Activated T-cell treated with anti-CD3 and anti-CD28 coated beads, Interleukin-2, amount 50 U/mL, for 4 hours (primary cell): Measurements from ENCODE around the gene THG1L. TPM values are rescaled to one million over a fixed set of nuclear protein-coding genes. Genes with fewer than 3 reads are reported as not detected.
"Not testable (repeated sequence)": the region's sequence is repeated elsewhere in the genome, so short reads cannot be mapped to it uniquely, and the experiment has no call there.

ENCODE experiments used
- ATAC-seq, 2 donors: fragments of 200-7000 bp; cut with Tn5 transposase; one replicate each; pipeline ENCODE4 v1.10.0; 2021
- DNase-seq: peaks from one replicate; pipeline ENCODE4 v3.0.0-alpha.2; 2020
- H3K27me3 Mint-ChIP-seq: one replicate; pipeline ENCODE4 v1.8.0; 2021; ENCODE audit warnings: low read depth, mixed read lengths
- H3K36me3 Mint-ChIP-seq: one replicate; pipeline ENCODE4 v1.8.0; 2022; ENCODE audit warnings: mixed read lengths; ENCODE audit not compliant: insufficient read depth
- H3K4me1 Mint-ChIP-seq: one replicate; pipeline ENCODE4 v1.8.0; 2021; ENCODE audit warnings: low read depth, mixed read lengths
- H3K4me3 Mint-ChIP-seq: one replicate; pipeline ENCODE4 v1.8.0; 2021; ENCODE audit warnings: mild to moderate bottlenecking, moderate library complexity, mixed read lengths
- H3K9me3 Mint-ChIP-seq: one replicate; pipeline ENCODE4 v1.8.0; 2021; ENCODE audit warnings: mixed read lengths
- total RNA-seq, 3 donors: library from RNA; stranded (reverse); gene quantifications; one replicate each; pipeline ENCODE4 v1.2.1, GENCODE V29; 2021

The THG1L gene
- 10 to 100 TPM; 28.3 to 34.3 (median 31.5) TPM for total RNA-seq

- no peaks in the 10 kb centered on the region for H3K27me3 Mint-ChIP-seq
- DNase-seq (peak; percentile 98), ATAC-seq (peak; percentile 96 to 98)
- peaks cover 35% of the 10 kb centered on the region for H3K4me1 Mint-ChIP-seq
- no peaks in the 10 kb centered on the region for H3K9me3 Mint-ChIP-seq
- H3K4me3 Mint-ChIP-seq = peak within 1 kb of the TSS; percentile 95
- peaks cover 14% of the 10 kb centered on the region for H3K36me3 Mint-ChIP-seq
Measured at GRCh38 chr5:157731272-157732129, at the start of gene THG1L. Gene THG1L, plus strand, starts transcription at chr5:157731420. Its CDS starts 21 bp downstream, at chr5:157731441.

GRCh38 chr5:157682257-157682656 is 49.0 kb upstream of the THG1L start:
- no peak for ATAC-seq
- H3K9me3 Mint-ChIP-seq = no peaks in the 10 kb centered on the region
- H3K27me3 Mint-ChIP-seq = no peaks in the 10 kb centered on the region
- no peaks in the 10 kb centered on the region for H3K36me3 Mint-ChIP-seq
- no peaks in the 10 kb centered on the region for H3K4me1 Mint-ChIP-seq
- DNase-seq = no peak
- no peak overlapping the region for H3K4me3 Mint-ChIP-seq

DNA sequence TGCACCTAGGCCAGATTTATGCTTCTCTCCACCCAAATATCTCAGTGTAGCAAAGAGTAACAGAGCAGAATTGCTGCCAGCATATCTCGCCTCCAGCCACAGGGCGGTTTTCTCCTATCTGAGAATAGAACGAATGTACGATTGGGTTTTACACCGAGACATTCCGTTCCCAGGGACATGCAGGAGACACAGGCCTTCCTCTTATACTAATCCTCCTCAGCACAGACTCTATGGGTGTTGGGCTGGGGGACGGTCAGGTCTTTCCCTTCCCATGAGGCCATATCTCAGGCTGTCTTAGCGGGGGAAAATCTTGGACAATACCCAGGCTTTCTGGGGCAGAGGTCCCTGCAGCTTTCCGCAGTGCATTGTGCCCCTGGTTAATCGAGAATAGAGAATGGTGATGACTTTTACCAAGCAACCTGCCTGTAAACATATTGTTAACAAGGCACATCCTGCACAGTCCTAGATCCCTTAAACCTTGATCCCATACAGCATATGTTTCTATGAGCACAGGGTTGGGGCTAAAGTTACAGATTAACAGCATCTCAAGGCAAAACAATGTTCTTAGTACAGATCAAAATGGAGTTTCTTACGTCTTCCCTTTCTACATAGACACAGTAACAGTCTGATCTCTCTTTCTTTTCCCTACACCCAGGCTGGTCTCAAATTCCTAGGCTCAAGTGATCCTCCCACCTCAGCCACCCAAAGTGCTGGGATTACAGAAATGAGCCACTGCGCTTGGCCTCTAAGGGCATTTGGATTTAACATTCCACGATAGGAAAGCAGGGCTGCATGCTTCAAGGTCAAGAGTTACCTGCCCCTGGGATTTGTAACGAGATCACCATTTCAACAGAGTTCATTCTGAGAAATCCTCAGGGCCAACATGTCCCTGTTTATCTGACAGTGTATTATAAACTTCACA is 44.7 kb upstream of the THG1L start:
- H3K9me3 Mint-ChIP-seq, H3K4me3 Mint-ChIP-seq, DNase-seq, ATAC-seq, H3K4me1 Mint-ChIP-seq, H3K27me3 Mint-ChIP-seq, H3K36me3 Mint-ChIP-seq: not testable (repeated sequence)

DNA sequence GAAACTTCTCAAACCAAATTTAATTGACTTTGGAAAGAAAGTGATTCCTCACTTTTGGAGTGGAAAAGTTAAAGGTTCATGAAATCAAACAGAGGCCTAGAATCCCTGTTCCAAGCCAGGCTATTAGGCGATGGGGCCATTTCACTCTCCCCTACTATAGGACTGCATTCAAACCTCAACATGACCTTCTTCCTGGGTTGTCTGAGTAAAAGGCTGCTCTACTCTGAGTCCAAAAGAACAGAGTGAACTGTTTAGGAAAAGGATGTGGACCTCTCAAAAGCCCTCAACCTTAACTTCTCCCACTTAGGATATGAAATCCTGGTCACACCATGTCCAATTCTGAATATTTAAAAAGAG is 44.0 kb upstream of the THG1L start:
- no peak overlapping the region for H3K4me3 Mint-ChIP-seq
- no peaks in the 10 kb centered on the region for H3K27me3 Mint-ChIP-seq
- H3K4me1 Mint-ChIP-seq = no peaks in the 10 kb centered on the region
- H3K36me3 Mint-ChIP-seq = no peaks in the 10 kb centered on the region
- ATAC-seq = no peak
- no peak for DNase-seq
- H3K9me3 Mint-ChIP-seq = no peaks in the 10 kb centered on the region

- DNase-seq = peak; percentile 29
- Mint-ChIP-seq H3K9me3 (no peaks in the 10 kb centered on the region), H3K4me1 (no peaks in the 10 kb centered on the region), H3K27me3 (peaks cover under 1% of the 10 kb centered on the region), H3K36me3 (no peaks in the 10 kb centered on the region), H3K4me3 (no peak overlapping the region)
- peak in 1 of 2 donors; percentile 32 for ATAC-seq
Measured at GRCh38 chr5:157689942-157690689, 41.1 kb upstream of the THG1L start.

GRCh38 chr5:157690690-157691433 is 40.4 kb upstream of the THG1L start:
- Mint-ChIP-seq H3K4me1 (no peaks in the 10 kb centered on the region), H3K4me3 (no peak overlapping the region), H3K9me3 (no peaks in the 10 kb centered on the region), H3K27me3 (peaks cover 3% of the 10 kb centered on the region), H3K36me3 (no peaks in the 10 kb centered on the region)
- ATAC-seq (no peak), DNase-seq (no peak)

GRCh38 chr5:157693816-157694215 is 37.4 kb upstream of the THG1L start:
- not testable (repeated sequence) for H3K4me1 Mint-ChIP-seq, H3K9me3 Mint-ChIP-seq, ATAC-seq, H3K27me3 Mint-ChIP-seq, H3K4me3 Mint-ChIP-seq, H3K36me3 Mint-ChIP-seq, DNase-seq

GRCh38 chr5:157696154-157696553 is 35.1 kb upstream of the THG1L start:
- not testable (repeated sequence) for H3K9me3 Mint-ChIP-seq, DNase-seq, H3K4me3 Mint-ChIP-seq, H3K36me3 Mint-ChIP-seq, H3K27me3 Mint-ChIP-seq, ATAC-seq, H3K4me1 Mint-ChIP-seq

GRCh38 chr5:157698674-157699073 is 32.5 kb upstream of the THG1L start:
- H3K4me1 Mint-ChIP-seq, ATAC-seq, DNase-seq, H3K4me3 Mint-ChIP-seq, H3K27me3 Mint-ChIP-seq, H3K36me3 Mint-ChIP-seq, H3K9me3 Mint-ChIP-seq: not testable (repeated sequence)

DNA sequence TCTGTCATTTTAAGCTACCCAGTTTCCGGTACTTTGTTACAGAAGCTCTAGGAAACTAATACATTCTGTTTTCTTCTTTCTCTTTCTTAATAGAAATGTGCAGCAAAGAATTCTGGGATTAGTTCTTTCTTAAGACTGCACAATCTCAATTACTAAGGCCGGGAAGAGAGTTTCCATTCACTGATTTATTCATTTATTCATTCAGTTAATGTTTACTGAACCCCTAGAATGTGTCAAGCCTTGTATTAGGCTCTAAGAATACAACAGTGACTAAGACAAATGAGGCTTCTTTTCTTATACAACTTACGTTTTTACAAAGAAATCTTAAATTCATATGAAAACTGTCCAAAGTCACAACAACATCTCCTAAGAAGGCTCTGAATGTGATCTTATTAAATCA is 27.5 kb upstream of the THG1L start:
- no peaks in the 10 kb centered on the region for H3K9me3 Mint-ChIP-seq
- H3K4me1 Mint-ChIP-seq = no peaks in the 10 kb centered on the region
- DNase-seq (no peak), ATAC-seq (no peak)
- no peaks in the 10 kb centered on the region for H3K27me3 Mint-ChIP-seq
- no peaks in the 10 kb centered on the region for H3K36me3 Mint-ChIP-seq
- H3K4me3 Mint-ChIP-seq = no peak overlapping the region

- H3K4me3 Mint-ChIP-seq = no peak overlapping the region
- H3K4me1 Mint-ChIP-seq = peaks cover 3% of the 10 kb centered on the region
- DNase-seq (no peak), ATAC-seq (no peak)
- no peaks in the 10 kb centered on the region for H3K9me3 Mint-ChIP-seq
- no peaks in the 10 kb centered on the region for H3K36me3 Mint-ChIP-seq
- H3K27me3 Mint-ChIP-seq = peaks cover 3% of the 10 kb centered on the region
Measured at GRCh38 chr5:157708866-157709265, 22.4 kb upstream of the THG1L start.

- no peak overlapping the region for H3K4me3 Mint-ChIP-seq
- H3K27me3 Mint-ChIP-seq = peaks cover 3% of the 10 kb centered on the region
- no peaks in the 10 kb centered on the region for H3K9me3 Mint-ChIP-seq
- H3K4me1 Mint-ChIP-seq = peaks cover 3% of the 10 kb centered on the region
- ATAC-seq (no peak), DNase-seq (no peak)
- no peaks in the 10 kb centered on the region for H3K36me3 Mint-ChIP-seq
Measured at GRCh38 chr5:157709346-157709745, 21.9 kb upstream of the THG1L start.

DNA sequence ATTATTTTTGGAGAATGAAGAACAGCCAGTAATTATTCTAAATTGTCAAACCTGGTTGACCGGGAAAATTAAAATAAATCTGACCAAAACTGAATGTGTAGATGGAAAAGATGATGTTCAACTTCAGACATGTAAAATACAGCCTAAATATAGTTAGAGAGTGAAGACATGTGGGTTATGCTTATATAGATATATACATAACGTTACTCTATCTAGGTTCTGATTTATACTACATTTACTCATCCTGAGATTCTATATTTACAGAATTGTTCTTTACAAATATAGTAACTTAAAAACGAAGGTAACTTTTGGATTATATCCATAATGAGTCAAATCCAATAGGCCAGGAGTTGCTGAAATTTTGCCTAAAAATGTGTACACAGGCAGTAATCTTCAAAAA is 20.8 kb upstream of the THG1L start:
- Mint-ChIP-seq H3K9me3 (no peaks in the 10 kb centered on the region), H3K4me3 (no peak overlapping the region), H3K36me3 (no peaks in the 10 kb centered on the region), H3K27me3 (peaks cover 3% of the 10 kb centered on the region), H3K4me1 (peaks cover 3% of the 10 kb centered on the region)
- no peak for DNase-seq
- ATAC-seq = no peak

DNA sequence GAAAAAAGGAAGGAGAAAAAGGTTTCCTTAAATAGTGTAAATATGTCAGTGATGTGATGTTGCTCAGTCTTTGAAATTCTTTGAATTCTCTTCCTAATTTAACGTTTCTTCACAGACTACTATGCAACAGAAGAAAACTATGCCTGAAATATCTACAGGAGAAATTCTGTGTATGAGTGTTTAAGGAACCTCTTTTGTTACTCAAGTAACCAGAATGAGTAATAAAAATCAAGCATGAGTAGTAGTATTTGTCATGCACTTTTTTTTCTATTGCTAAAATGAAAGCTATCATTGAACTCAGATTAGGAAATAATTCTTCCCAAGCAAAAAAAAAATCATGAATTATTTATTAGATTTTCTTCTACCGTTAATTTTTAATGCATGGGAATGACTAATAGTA is 20.3 kb upstream of the THG1L start:
- Mint-ChIP-seq H3K4me1 (peaks cover 3% of the 10 kb centered on the region), H3K36me3 (no peaks in the 10 kb centered on the region), H3K4me3 (no peak overlapping the region), H3K27me3 (peaks cover 3% of the 10 kb centered on the region), H3K9me3 (no peaks in the 10 kb centered on the region)
- DNase-seq (no peak), ATAC-seq (peak; percentile 48)
